Right lobe of liver (tissue), 6 donors: ENCODE results near the gene BCL6. TPM values are rescaled to one million over a fixed set of nuclear protein-coding genes. Genes with fewer than 3 reads are reported as not detected.

ENCODE experiments used
- ATAC-seq, 4 donors: fragments of 200-7000 bp; cut with Tn5 transposase; one replicate each; pipeline ENCODE4 v1.9.1; 2020; ENCODE audit warnings: mild to moderate bottlenecking in 4 of 4, moderate library complexity in 4 of 4
- DNase-seq, 3 donors: peaks; one replicate each; pipeline ENCODE4 v3.0.0-alpha.2; 2020
- H3K27ac ChIP-seq, 3 donors: fragments of 200-600 bp; one replicate each; pipeline ENCODE4 v1.8.0; 2022
- H3K27me3 ChIP-seq, 2 donors: fragments of 200-600 bp; one replicate each; pipeline ENCODE4 v1.8.0; 2022
- H3K36me3 ChIP-seq, 4 donors: fragments of 200-600 bp; sonication (generic) in 1 of 4; one replicate each; pipeline versions ENCODE4 v1.5.1 to v1.8.0; 2017 to 2022; ENCODE audit warnings: control low read depth in 1 of 4
- H3K4me1 ChIP-seq, 4 donors: fragments of 200-600 bp; sonication (generic) in 1 of 4; one replicate each; pipeline versions ENCODE4 v1.5.1 to v1.8.0; 2017 to 2022; ENCODE audit warnings: control low read depth in 1 of 4
- H3K4me3 ChIP-seq, 3 donors: fragments of 200-600 bp; one replicate each; pipeline ENCODE4 v1.8.0; 2022
- H3K9me3 ChIP-seq, 4 donors: fragments of 200-600 bp; sonication (generic) in 1 of 4; one replicate each; pipeline versions ENCODE4 v1.5.1 to v1.8.0; 2017 to 2022; ENCODE audit warnings: control low read depth in 1 of 4
- CTCF ChIP-seq, 4 donors: fragments of 200-600 bp in 3 of 4; fragments of 450-650 bp in 1 of 4; IDR thresholded peaks; one replicate each; pipeline versions ENCODE4 v1.5.1 to v1.8.0; 2016 to 2022; ENCODE audit warnings: antibody characterized with exemption in 4 of 4, mild to moderate bottlenecking in 2 of 4
- POLR2A ChIP-seq: fragments of 450-650 bp; IDR thresholded peaks from one replicate; pipeline ENCODE4 v1.6.1; 2017; ENCODE audit warnings: antibody characterized with exemption, mild to moderate bottlenecking
- WGBS: methylation state at CpG from one replicate; pipeline ENCODE4 v1.1.6; 2018; ENCODE audit warnings: low coverage, low lambda C conversion rate; ENCODE audit not compliant: insufficient coverage; ENCODE audit errors: missing lambda C conversion rate; 5-methylcytosine and 5-hydroxymethylcytosine counted together
- intact Hi-C, 2 donors: fragments of 100-400 bp; cut with DNase I; formaldehyde crosslinking; loops; one replicate each; pipeline versions ENCODE4 v1.11.2 to v1.14.1; 2022
- total RNA-seq, 6 experiments: library from RNA; depleted of rRNA in 2 of 6; stranded (reverse); fragments of >200 nt in 2 of 6; fragmentation: NEBNext Ultra II Directional in 3 of 6; extraction: Animal tissue kit (Norgen Biotek cat#: 25700) in 3 of 6; gene quantifications; one replicate each; pipeline versions ENCODE4 v1.1.0 to v1.2.4, GENCODE V29; 2016 to 2023
- donor health status: DM: no; HTN: yes; CAD: no.
- donor health status: DM: no; HTN: no; CAD: no.
- donor health status: DM: no; HTN: no; CAD: no.
- donor health status: DM: no; HTN: yes; CAD: no.
- donor health status: DM: no; HTN: yes; CAD: no.

BCL6 gene
- total RNA-seq, 6 experiments from 2014 or later: 29.1 to 67.5 (median 41.8) TPM

GRCh38 chr3:187742351-187743171, 2.7 kb downstream of the BCL6 start:
- H3K9me3 ChIP-seq: no peaks in the 10 kb centered on the region
- ATAC-seq (peak in 3 of 4 donors; percentile 0 to 1 (median 0)), DNase-seq (peak in 1 of 3 donors; percentile 75)
- H3K27ac ChIP-seq: peak overlapping the region; percentile 99 to 100 (median 99)
- intact Hi-C loops: loop anchor here in 1 of 2 donors (10.0 kb wide), 2 partner anchors 1202 to 1412 kb away; no protein-coding TSS in a partner anchor
- TF ChIP-seq POLR2A (peak; percentile 59), CTCF (IDR thresholded peaks at IDR 0.05) (no peak)
- no peaks in the 10 kb centered on the region for H3K27me3 ChIP-seq
- peak overlapping the region; percentile 67 to 73 (median 67) for H3K4me3 ChIP-seq
- 17% methylated on average over 13 of the region's 13 CpGs for WGBS
- H3K4me1 ChIP-seq: peaks cover 0 to 11% (median 3%) of the 10 kb centered on the region in 4 donors
- no peaks in the 10 kb centered on the region for H3K36me3 ChIP-seq

DNA sequence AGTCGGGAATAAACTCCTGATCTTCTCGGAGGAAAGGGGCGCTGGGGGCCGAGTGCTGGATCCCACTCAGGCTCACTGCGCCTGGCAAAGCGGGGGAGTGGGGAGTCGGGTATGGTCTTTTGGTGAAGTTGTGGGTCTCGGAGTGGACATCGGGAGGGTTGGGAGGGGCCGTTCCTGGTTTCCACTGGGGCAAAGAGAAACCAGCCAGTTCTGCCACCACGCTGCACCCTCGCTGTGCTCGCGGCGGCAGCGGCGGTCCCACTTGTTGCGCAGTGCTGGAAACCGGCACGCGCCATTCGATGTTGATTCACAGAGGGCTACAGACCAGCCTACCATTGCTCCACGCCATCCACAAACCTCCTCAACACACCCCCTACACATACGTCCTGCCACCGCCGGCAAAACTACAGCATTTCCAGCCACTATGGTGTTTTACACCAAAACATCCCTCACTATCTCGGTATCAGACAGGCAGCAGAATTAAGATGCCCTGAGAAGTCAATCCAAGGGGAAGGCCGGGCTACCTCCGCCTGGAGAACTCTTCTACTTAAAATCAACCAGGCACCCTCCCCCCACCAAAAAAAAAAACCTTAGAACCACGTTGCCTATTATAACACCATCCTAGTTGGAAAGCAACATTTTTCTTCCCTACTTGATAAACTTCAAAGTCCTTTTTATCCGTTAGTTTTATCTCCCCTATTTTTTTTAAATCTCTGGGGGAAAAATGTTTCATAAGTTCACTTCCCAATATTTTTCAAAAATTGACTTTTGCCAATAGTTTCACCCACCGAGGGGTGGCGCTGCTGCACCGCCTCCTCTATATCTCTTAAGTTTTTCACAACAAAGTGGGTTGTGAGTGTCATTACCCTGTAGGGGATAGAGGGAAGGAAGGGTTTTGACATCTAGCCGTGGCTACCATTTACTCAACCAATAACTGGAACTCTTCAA, 3.6 kb downstream of the BCL6 start:
- DNase-seq (peak; percentile 75 to 81 (median 77)), ATAC-seq (peak; percentile 1 to 14 (median 6))

DNA sequence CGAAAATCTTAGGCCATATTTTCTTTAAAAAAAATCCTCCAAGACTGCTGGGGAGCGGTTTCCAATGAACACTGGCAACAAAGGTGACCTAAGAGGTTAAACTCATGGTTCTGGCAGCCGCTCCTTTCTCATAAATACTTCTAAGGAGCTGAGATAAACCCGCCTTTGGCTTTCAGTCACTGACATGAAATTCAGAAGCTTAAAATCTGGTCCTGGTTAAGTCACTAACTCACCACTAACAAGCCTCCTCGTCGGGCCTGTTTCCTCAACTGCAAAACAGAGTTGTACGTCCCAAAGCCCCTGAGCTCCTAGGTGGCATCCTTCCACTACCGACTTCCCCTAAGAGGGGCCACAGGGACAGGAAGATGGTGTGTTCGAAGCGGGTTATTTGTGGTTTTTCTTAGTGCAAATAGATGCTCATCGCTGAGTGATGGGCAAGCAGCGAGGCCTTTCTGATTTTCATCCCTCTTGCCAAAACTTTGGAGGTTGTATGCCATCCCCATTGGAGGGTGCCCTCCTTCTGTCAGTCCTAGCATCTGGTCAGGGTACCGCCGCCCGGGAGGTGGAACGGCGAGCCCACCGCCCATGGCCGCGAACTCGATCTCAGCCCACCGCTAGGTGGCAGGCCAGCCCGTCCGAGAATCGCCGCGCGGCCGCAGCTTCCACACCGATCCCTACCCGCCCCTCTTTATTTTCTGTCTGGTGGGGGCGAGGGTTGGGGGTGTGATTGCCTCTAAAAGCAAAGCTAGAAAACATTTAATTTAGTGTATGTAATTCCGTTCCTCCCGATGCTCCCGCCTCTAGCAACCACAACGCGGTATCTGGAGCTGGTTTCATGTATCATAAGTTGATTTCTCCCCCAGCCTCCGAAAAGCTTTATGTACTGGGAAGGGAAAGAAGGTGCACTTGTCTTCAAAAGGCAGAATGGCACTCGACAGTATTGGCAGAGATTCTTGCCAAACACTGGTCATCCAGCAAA, 4.6 kb downstream of the BCL6 start:
- no peaks in the 10 kb centered on the region for H3K9me3 ChIP-seq
- peak overlapping the region; percentile 99 to 100 (median 99) for H3K27ac ChIP-seq
- TF ChIP-seq POLR2A (no peak), CTCF (IDR thresholded peaks at IDR 0.05) (peak; percentile 89 to 95 (median 92))
- WGBS: 2% methylated on average over 39 of the region's 39 CpGs
- H3K4me1 ChIP-seq: peaks cover 0 to 13% (median 4%) of the 10 kb centered on the region in 4 donors
- H3K4me3 ChIP-seq: peak overlapping the region; percentile 67 to 73 (median 67)
- no peaks in the 10 kb centered on the region for H3K36me3 ChIP-seq
- ATAC-seq (peak in 2 of 4 donors; percentile 4 to 8), DNase-seq (peak in 2 of 3 donors; percentile 79 to 81)
- no peaks in the 10 kb centered on the region for H3K27me3 ChIP-seq
- intact Hi-C loops: loop anchor here in 1 of 2 donors (10.0 kb wide), 2 partner anchors 1204 to 1414 kb away; no protein-coding TSS in a partner anchor

More for the DNA sequence above, 3.6 kb downstream of the BCL6 start:
- H3K36me3 ChIP-seq: no peaks in the 10 kb centered on the region
- 2% methylated on average over 12 of the region's 35 CpGs for WGBS
- no peaks in the 10 kb centered on the region for H3K9me3 ChIP-seq
- H3K27me3 ChIP-seq: no peaks in the 10 kb centered on the region
- TF ChIP-seq POLR2A (peak; percentile 51), CTCF (IDR thresholded peaks at IDR 0.05) (peak; percentile 86 to 90 (median 88))
- H3K27ac ChIP-seq: peak overlapping the region; percentile 99 to 100 (median 99)
- peak overlapping the region; percentile 67 to 73 (median 67) for H3K4me3 ChIP-seq
- H3K4me1 ChIP-seq: peaks cover 0 to 5% (median under 1%) of the 10 kb centered on the region in 4 donors
- intact Hi-C loops: loop anchor here in 1 of 2 donors (10.0 kb wide), 2 partner anchors 1203 to 1413 kb away; no protein-coding TSS in a partner anchor
